ENCODE data around the gene PSMB2. TPM values are rescaled to one million over a fixed set of nuclear protein-coding genes. Genes with fewer than 3 reads are reported as not detected.
A peak's percentile ranks its signal among the peaks of the same experiment; 100 is the strongest.
"Not testable (repeated sequence)": the region's sequence is repeated elsewhere in the genome, so short reads cannot be mapped to it uniquely, and the experiment has no call there.

Gene PSMB2
- total RNA-seq, 1 experiment from 2014 or later, result 72.0 TPM

- DNase-seq (ENCODE audit: low read depth), result peak; percentile 58
Measured at GRCh38 chr1:35592991-35593769, 48.1 kb downstream of the PSMB2 start.

GRCh38 chr1:35591211-35591610 is 50.1 kb downstream of the PSMB2 start:
- no peak for DNase-seq (ENCODE audit: low read depth)

- no peak for DNase-seq (ENCODE audit: low read depth)
Measured at GRCh38 chr1:35590476-35591040, 50.8 kb downstream of the PSMB2 start.

GRCh38 chr1:35589516-35590427 is 51.6 kb downstream of the PSMB2 start:
- DNase-seq (ENCODE audit: low read depth), result no peak

GRCh38 chr1:35588197-35588910 is 53.0 kb downstream of the PSMB2 start:
- no peak for DNase-seq (ENCODE audit: low read depth)

- no peak for DNase-seq (ENCODE audit: low read depth)
Measured at GRCh38 chr1:35587736-35588135, 53.6 kb downstream of the PSMB2 start.

GRCh38 chr1:35586808-35587207 is 54.5 kb downstream of the PSMB2 start:
- DNase-seq (ENCODE audit: low read depth), result no peak

GRCh38 chr1:35585805-35586204 is 55.5 kb downstream of the PSMB2 start:
- not testable (repeated sequence) for DNase-seq (ENCODE audit: low read depth)

- DNase-seq (ENCODE audit: low read depth), result no peak
Measured at GRCh38 chr1:35585281-35585680, 56.0 kb downstream of the PSMB2 start.

- DNase-seq (ENCODE audit: low read depth), result not testable (repeated sequence)
Measured at GRCh38 chr1:35581621-35582020, 59.7 kb downstream of the PSMB2 start.

- no peak for DNase-seq (ENCODE audit: low read depth)
Measured at GRCh38 chr1:35580949-35581388, 60.4 kb downstream of the PSMB2 start.

- DNase-seq (ENCODE audit: low read depth), result no peak
Measured at GRCh38 chr1:35577071-35577998, 64.0 kb downstream of the PSMB2 start.

GRCh38 chr1:35576766-35577070 is 64.6 kb downstream of the PSMB2 start:
- not testable (repeated sequence) for DNase-seq (ENCODE audit: low read depth)

GRCh38 chr1:35576061-35576765 is 65.1 kb downstream of the PSMB2 start:
- DNase-seq (ENCODE audit: low read depth), result no peak

GRCh38 chr1:35575416-35575958 is 65.8 kb downstream of the PSMB2 start:
- no peak for DNase-seq (ENCODE audit: low read depth)

GRCh38 chr1:35574655-35575415 is 66.5 kb downstream of the PSMB2 start:
- no peak for DNase-seq (ENCODE audit: low read depth)

- DNase-seq (ENCODE audit: low read depth), result no peak
Measured at GRCh38 chr1:35574125-35574654, 67.1 kb downstream of the PSMB2 start.

- peak; percentile 57 for DNase-seq (ENCODE audit: low read depth)
Measured at GRCh38 chr1:35573198-35574124, 67.9 kb downstream of the PSMB2 start, which contains the start of gene TFAP2E. TFAP2E (plus strand) TSS chr1:35573314; CDS start chr1:35573578, 264 bp downstream.
